KMS-11 (cell line): ENCODE results near the gene GPC1.

ENCODE experiments used
- H2AFZ ChIP-seq: fragments of 200-600 bp; sonication (generic); 2 replicates; pipeline ENCODE4 v1.6.1; 2016; ENCODE audit warnings: antibody characterized with exemption, mixed run types, low read depth
- H3K27ac ChIP-seq: fragments of 200-600 bp; sonication (generic); 2 replicates; pipeline ENCODE4 v1.6.1; 2016; ENCODE audit warnings: mild to moderate bottlenecking, mixed run types
- H3K27me3 ChIP-seq: fragments of 200-600 bp; sonication (generic); 2 replicates; pipeline ENCODE4 v1.6.1; 2017; ENCODE audit warnings: mild to moderate bottlenecking, low read depth, mixed run types, moderate library complexity; ENCODE audit not compliant: insufficient read depth
- H3K36me3 ChIP-seq: fragments of 200-600 bp; sonication (generic); 2 replicates; pipeline ENCODE4 v1.6.1; 2017; ENCODE audit warnings: mild to moderate bottlenecking, mixed run types; ENCODE audit not compliant: insufficient read depth
- H3K4me1 ChIP-seq: fragments of 200-600 bp; sonication (generic); 2 replicates; pipeline ENCODE4 v1.6.1; 2016; ENCODE audit warnings: mild to moderate bottlenecking, low read depth, mixed run types; ENCODE audit not compliant: poor library complexity, severe bottlenecking
- H3K4me2 ChIP-seq: fragments of 200-600 bp; sonication (generic); 2 replicates; pipeline ENCODE4 v1.7.0; 2016; ENCODE audit warnings: mild to moderate bottlenecking, mixed run types
- H3K4me3 ChIP-seq: fragments of 200-600 bp; sonication (generic); IDR thresholded peaks from 2 replicates; pipeline ENCODE4 v1.6.1; 2017; ENCODE audit warnings: low read depth, low read length, mixed read lengths; ENCODE audit not compliant: insufficient read depth
- H3K79me2 ChIP-seq: fragments of 200-600 bp; sonication (generic); 2 replicates; pipeline ENCODE4 v1.6.1; 2016; ENCODE audit warnings: low read depth, mixed run types; ENCODE audit not compliant: insufficient read depth
- H3K9ac ChIP-seq: fragments of 200-600 bp; sonication (generic); 2 replicates; pipeline ENCODE4 v1.6.1; 2016; ENCODE audit warnings: mild to moderate bottlenecking, mixed run types
- H4K20me1 ChIP-seq: fragments of 200-600 bp; sonication (generic); 2 replicates; pipeline ENCODE4 v1.6.1; 2016; ENCODE audit warnings: mild to moderate bottlenecking, mixed run types; ENCODE audit not compliant: insufficient read depth
- CTCF ChIP-seq: fragments of 200-600 bp; sonication (generic); conservative IDR thresholded peaks from 2 replicates; pipeline ENCODE4 v1.6.1; 2017; ENCODE audit warnings: low read depth, mild to moderate bottlenecking, antibody characterized with exemption, low read length, moderate library complexity, mixed read lengths

GPC1 gene

GRCh38 chr2:240391111-240392051 lies 44.1 kb upstream of the GPC1 start:
- Histone ChIP-seq H3K27ac (no peak overlapping the region), H3K4me2 (no peak overlapping the region), H3K27me3 (peaks cover 4% of the 10 kb centered on the region; the same call in 1 of the 2 replicates), H3K9ac (no peak overlapping the region), H4K20me1 (no peaks in the 10 kb centered on the region), H3K4me3 (no peak overlapping the region), H2AFZ (no peak overlapping the region), H3K4me1 (no peaks in the 10 kb centered on the region), H3K36me3 (no peaks in the 10 kb centered on the region), H3K79me2 (no peaks in the 10 kb centered on the region)
- no peak for TF ChIP-seq CTCF

GRCh38 chr2:240392084-240392947 lies 43.1 kb upstream of the GPC1 start:
- peaks cover 8% of the 10 kb centered on the region; the same call in 1 of the 2 replicates for H3K27me3 ChIP-seq
- no peak overlapping the region for H3K27ac ChIP-seq
- H3K36me3 ChIP-seq: no peaks in the 10 kb centered on the region

GRCh38 chr2:240392948-240393830 lies 42.3 kb upstream of the GPC1 start:
- H3K4me1 ChIP-seq: no peaks in the 10 kb centered on the region
- H3K27me3 ChIP-seq: peaks cover 15% of the 10 kb centered on the region; the same call in 1 of the 2 replicates
- no peak overlapping the region for H3K4me2 ChIP-seq
- no peak overlapping the region for H3K9ac ChIP-seq
- no peak overlapping the region for H3K4me3 ChIP-seq
- no peak overlapping the region for H2AFZ ChIP-seq
- H3K36me3 ChIP-seq: no peaks in the 10 kb centered on the region
- no peak overlapping the region for H3K27ac ChIP-seq
- no peaks in the 10 kb centered on the region for H4K20me1 ChIP-seq
- H3K79me2 ChIP-seq: no peaks in the 10 kb centered on the region
- no peak for TF ChIP-seq CTCF

More at GRCh38 chr2:240392084-240392947, 43.1 kb upstream of the GPC1 start:
- Histone ChIP-seq H4K20me1 (no peaks in the 10 kb centered on the region), H3K4me1 (no peaks in the 10 kb centered on the region), H2AFZ (no peak overlapping the region), H3K79me2 (no peaks in the 10 kb centered on the region), H3K4me3 (no peak overlapping the region), H3K9ac (no peak overlapping the region), H3K4me2 (no peak overlapping the region)
- TF ChIP-seq CTCF: no peak
